Measurements from ENCODE around the gene NFIA.

The NFIA gene

DNA sequence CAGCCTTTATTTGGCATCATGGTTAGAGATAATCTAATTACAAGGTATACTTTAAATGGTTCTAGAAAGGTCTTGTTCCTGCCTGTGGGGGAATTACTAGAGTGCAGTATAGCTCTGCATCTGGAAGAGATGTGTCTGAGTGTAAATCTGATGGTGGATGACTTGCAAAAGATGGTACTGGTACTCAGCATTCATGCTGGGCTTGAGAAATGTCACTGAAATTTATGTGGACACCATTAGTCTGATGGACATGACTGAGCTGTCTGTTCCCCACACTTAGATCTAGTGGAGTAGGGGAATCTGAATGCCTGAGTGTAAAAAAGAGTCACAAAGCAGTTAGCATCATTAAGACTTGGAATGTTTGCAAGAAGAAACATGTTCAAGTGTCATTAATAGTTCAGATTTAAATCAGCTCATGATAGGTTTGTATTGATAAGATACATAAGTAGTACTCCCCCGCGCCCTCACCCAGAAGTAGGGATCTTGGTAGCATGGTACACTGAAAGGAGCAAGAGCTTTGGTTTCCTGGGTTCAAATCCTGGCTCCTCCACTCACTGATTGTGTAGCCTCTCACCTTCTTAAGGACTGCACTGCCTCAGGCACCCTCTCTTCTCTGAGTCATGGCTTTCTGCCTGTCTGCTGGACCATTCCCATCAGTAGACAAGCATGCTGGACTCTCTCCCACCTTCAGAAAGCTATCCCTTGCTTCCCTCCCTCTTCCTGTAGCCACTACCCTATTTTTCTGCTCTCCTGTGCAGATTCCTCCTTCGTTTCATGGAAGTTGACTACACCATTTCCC is 292.9 kb downstream of the NFIA start:
- Histone ChIP-seq H3K18ac (ENCODE audit: low read length) (no peak overlapping the region), H3K9me3 (ENCODE audit: insufficient read depth, low read depth, low read length) (no peaks in the 10 kb centered on the region), H3K14ac (ENCODE audit: low read length) (no peak overlapping the region), H2AK5ac (ENCODE audit: low read length) (no peak overlapping the region), H4K91ac (ENCODE audit: low read depth, low read length) (no peak overlapping the region), H3K79me1 (ENCODE audit: low read length) (no peaks in the 10 kb centered on the region), H3K79me2 (ENCODE audit: control insufficient read depth, insufficient read depth, low read length, poor library complexity) (no peaks in the 10 kb centered on the region), H3K9ac (ENCODE audit: low read length) (no peak overlapping the region), H3K4ac (ENCODE audit: low read depth, low read length) (no peak overlapping the region), H3K4me2 (ENCODE audit: low read length) (no peak overlapping the region), H3K4me1 (ENCODE audit: control insufficient read depth in 1 of 2, insufficient read depth in 2 of 2, low read length in 2 of 2) (no peaks in the 10 kb centered on the region), H2BK12ac (ENCODE audit: low read length) (no peak overlapping the region), H3K27ac (ENCODE audit: low read depth, low read length) (no peak overlapping the region), H2AFZ (ENCODE audit: insufficient read depth, low read length, poor library complexity) (no peak overlapping the region), H4K12ac (ENCODE audit: low read depth, low read length) (no peak overlapping the region), H3K4me3 (ENCODE audit: low read depth, low read length) (no peak overlapping the region), H3K27me3 (ENCODE audit: insufficient read depth, low read length) (no peaks in the 10 kb centered on the region), H4K8ac (ENCODE audit: low read depth, low read length) (no peak overlapping the region), H2BK5ac (ENCODE audit: low read depth, low read length, poor library complexity) (no peak overlapping the region), H2BK120ac (ENCODE audit: insufficient read depth, low read length, poor library complexity) (no peak overlapping the region), H3K36me3 (ENCODE audit: control insufficient read depth in 1 of 2, insufficient read depth in 2 of 2, low read length in 2 of 2) (no peaks in the 10 kb centered on the region), H3K23ac (ENCODE audit: low read length) (no peak overlapping the region)
- DNase-seq: peak; percentile 10 to 25
- no CpG with 5 or more reads among the region's 3 CpGs for WGBS (ENCODE audit: extremely low coverage, insufficient coverage, insufficient read length)

DNA sequence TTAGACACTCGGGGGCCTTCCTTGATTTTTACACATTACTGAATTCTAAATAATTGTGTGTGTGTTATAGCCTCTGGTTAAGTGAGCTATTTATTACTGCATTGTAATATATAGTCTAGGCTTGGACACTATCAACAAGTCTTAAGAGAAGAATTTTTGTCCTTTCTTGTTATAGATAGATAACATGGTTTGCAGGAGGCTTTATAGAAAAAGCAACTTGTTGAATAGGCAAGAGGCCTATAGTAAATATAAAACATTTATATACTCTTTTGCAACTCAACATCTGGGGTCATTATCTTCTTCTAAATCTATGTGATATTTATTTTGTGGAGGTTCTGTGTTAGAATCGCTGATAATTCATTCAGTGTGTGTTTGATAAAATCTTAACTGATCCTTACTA is 293.8 kb downstream of the NFIA start:
- H3K4me2 ChIP-seq (ENCODE audit: low read length): no peak overlapping the region
- no peak overlapping the region for H2AFZ ChIP-seq (ENCODE audit: insufficient read depth, low read length, poor library complexity)
- H4K91ac ChIP-seq (ENCODE audit: low read depth, low read length): no peak overlapping the region
- H2BK5ac ChIP-seq (ENCODE audit: low read depth, low read length, poor library complexity): no peak overlapping the region
- no peaks in the 10 kb centered on the region for H3K27me3 ChIP-seq (ENCODE audit: insufficient read depth, low read length)
- H3K4me3 ChIP-seq (ENCODE audit: low read depth, low read length): no peak overlapping the region
- no peaks in the 10 kb centered on the region for H3K79me2 ChIP-seq (ENCODE audit: control insufficient read depth, insufficient read depth, low read length, poor library complexity)
- no peak overlapping the region for H3K23ac ChIP-seq (ENCODE audit: low read length)
- no peaks in the 10 kb centered on the region for H3K36me3 ChIP-seq (ENCODE audit: control insufficient read depth in 1 of 2, insufficient read depth in 2 of 2, low read length in 2 of 2)
- H3K18ac ChIP-seq (ENCODE audit: low read length): no peak overlapping the region
- H3K27ac ChIP-seq (ENCODE audit: low read depth, low read length): no peak overlapping the region
- H2AK5ac ChIP-seq (ENCODE audit: low read length): no peak overlapping the region
- no peak overlapping the region for H3K9ac ChIP-seq (ENCODE audit: low read length)
- no peaks in the 10 kb centered on the region for H3K79me1 ChIP-seq (ENCODE audit: low read length)
- no peak overlapping the region for H4K8ac ChIP-seq (ENCODE audit: low read depth, low read length)
- H3K9me3 ChIP-seq (ENCODE audit: insufficient read depth, low read depth, low read length): no peaks in the 10 kb centered on the region
- H2BK120ac ChIP-seq (ENCODE audit: insufficient read depth, low read length, poor library complexity): no peak overlapping the region
- no peak overlapping the region for H3K14ac ChIP-seq (ENCODE audit: low read length)
- no CpG with 5 or more reads among the region's 2 CpGs for WGBS (ENCODE audit: extremely low coverage, insufficient coverage, insufficient read length)
- H3K4ac ChIP-seq (ENCODE audit: low read depth, low read length): no peak overlapping the region
- no peaks in the 10 kb centered on the region for H3K4me1 ChIP-seq (ENCODE audit: control insufficient read depth in 1 of 2, insufficient read depth in 2 of 2, low read length in 2 of 2)
- DNase-seq: no peak
- no peak overlapping the region for H4K12ac ChIP-seq (ENCODE audit: low read depth, low read length)
- H2BK12ac ChIP-seq (ENCODE audit: low read length): no peak overlapping the region

DNA sequence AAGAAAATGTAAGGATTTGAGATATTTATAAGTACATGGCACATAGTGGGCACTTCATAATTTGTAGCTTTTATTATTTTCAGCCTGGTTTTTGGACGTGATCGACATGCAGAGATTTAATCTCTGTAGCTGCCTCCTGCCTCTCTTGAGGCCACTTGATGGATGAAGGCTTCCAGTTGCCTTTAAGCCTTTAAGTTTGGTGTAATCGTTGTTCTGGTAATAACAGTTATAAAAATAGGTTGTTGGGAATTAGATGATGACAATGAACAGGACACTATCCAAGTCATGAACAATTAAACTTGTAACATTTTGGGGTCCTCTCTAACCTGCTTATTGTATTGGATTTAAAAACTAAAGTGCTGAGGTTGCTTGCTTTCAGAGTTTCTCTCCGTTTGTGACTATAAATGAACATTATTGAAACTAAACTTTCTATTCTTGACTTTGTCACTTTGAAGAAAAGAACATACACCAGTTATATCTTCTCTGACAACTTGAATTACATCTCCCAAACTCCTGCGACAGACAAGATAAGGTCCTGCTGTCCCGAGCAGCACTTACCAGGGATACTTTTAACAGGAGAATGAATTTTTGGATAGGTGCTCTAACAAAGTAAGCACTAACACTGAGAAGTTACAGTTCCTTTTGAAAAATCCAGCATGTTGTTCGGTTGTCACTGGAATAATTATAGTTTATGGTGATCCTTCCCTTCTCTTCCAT is 295.0 kb downstream of the NFIA start:
- Histone ChIP-seq H3K23ac (ENCODE audit: low read length) (no peak overlapping the region), H4K12ac (ENCODE audit: low read depth, low read length) (no peak overlapping the region), H2BK12ac (ENCODE audit: low read length) (no peak overlapping the region), H3K4ac (ENCODE audit: low read depth, low read length) (no peak overlapping the region), H2BK120ac (ENCODE audit: insufficient read depth, low read length, poor library complexity) (no peak overlapping the region), H2AFZ (ENCODE audit: insufficient read depth, low read length, poor library complexity) (no peak overlapping the region), H3K9ac (ENCODE audit: low read length) (no peak overlapping the region), H3K79me2 (ENCODE audit: control insufficient read depth, insufficient read depth, low read length, poor library complexity) (no peaks in the 10 kb centered on the region), H3K4me3 (ENCODE audit: low read depth, low read length) (no peak overlapping the region), H3K9me3 (ENCODE audit: insufficient read depth, low read depth, low read length) (no peaks in the 10 kb centered on the region), H3K14ac (ENCODE audit: low read length) (no peak overlapping the region), H4K8ac (ENCODE audit: low read depth, low read length) (no peak overlapping the region), H3K79me1 (ENCODE audit: low read length) (no peaks in the 10 kb centered on the region), H2AK5ac (ENCODE audit: low read length) (no peak overlapping the region), H3K18ac (ENCODE audit: low read length) (no peak overlapping the region), H2BK5ac (ENCODE audit: low read depth, low read length, poor library complexity) (no peak overlapping the region), H3K4me1 (ENCODE audit: control insufficient read depth in 1 of 2, insufficient read depth in 2 of 2, low read length in 2 of 2) (no peaks in the 10 kb centered on the region), H3K27me3 (ENCODE audit: insufficient read depth, low read length) (no peaks in the 10 kb centered on the region), H3K4me2 (ENCODE audit: low read length) (no peak overlapping the region), H3K36me3 (ENCODE audit: control insufficient read depth in 1 of 2, insufficient read depth in 2 of 2, low read length in 2 of 2) (no peaks in the 10 kb centered on the region), H3K27ac (ENCODE audit: low read depth, low read length) (no peak overlapping the region), H4K91ac (ENCODE audit: low read depth, low read length) (no peak overlapping the region)
- DNase-seq: no peak
- WGBS (ENCODE audit: extremely low coverage, insufficient coverage, insufficient read length): no CpG with 5 or more reads among the region's 7 CpGs

DNA sequence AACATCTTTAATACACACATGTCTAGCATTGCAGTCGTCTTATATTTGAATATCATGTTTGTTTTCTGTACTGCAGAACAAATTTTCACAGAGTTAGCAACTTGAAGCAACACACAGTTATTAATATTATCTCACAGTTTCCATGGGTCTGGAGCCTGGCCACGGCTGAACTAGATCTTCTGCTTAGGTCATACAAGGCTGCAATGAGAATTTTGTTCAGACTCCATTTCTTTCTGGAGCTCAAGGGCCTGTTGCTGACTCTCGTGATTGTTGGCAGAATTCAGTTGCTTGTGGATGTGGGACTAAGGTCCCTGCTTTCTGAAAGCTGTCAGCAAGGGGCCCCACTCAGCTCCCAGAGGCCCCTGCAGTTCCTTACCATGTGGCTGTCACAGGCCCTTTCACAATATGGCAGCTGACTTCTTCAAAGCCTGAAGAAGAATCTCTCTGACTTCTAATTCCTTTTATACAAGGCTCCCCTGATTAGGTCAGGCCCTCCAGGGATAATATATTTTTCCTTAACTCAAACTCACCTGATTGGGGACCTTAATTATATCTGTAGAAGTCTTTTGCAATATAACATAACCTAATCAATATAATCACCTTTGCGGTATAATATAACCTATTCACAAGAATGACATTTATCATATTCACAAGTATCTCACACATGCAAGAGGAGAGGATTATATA is 296.3 kb downstream of the NFIA start:
- Histone ChIP-seq H2BK12ac (ENCODE audit: low read length) (no peak overlapping the region), H3K18ac (ENCODE audit: low read length) (no peak overlapping the region), H3K27me3 (ENCODE audit: insufficient read depth, low read length) (no peaks in the 10 kb centered on the region), H4K91ac (ENCODE audit: low read depth, low read length) (no peak overlapping the region), H3K4me3 (ENCODE audit: low read depth, low read length) (no peak overlapping the region), H2BK120ac (ENCODE audit: insufficient read depth, low read length, poor library complexity) (no peak overlapping the region), H3K9me3 (ENCODE audit: insufficient read depth, low read depth, low read length) (no peaks in the 10 kb centered on the region), H3K14ac (ENCODE audit: low read length) (no peak overlapping the region), H3K23ac (ENCODE audit: low read length) (no peak overlapping the region), H3K36me3 (ENCODE audit: control insufficient read depth in 1 of 2, insufficient read depth in 2 of 2, low read length in 2 of 2) (no peaks in the 10 kb centered on the region), H3K9ac (ENCODE audit: low read length) (no peak overlapping the region), H3K4ac (ENCODE audit: low read depth, low read length) (no peak overlapping the region), H4K8ac (ENCODE audit: low read depth, low read length) (no peak overlapping the region), H2AFZ (ENCODE audit: insufficient read depth, low read length, poor library complexity) (no peak overlapping the region), H3K27ac (ENCODE audit: low read depth, low read length) (no peak overlapping the region), H3K79me1 (ENCODE audit: low read length) (no peaks in the 10 kb centered on the region), H3K79me2 (ENCODE audit: control insufficient read depth, insufficient read depth, low read length, poor library complexity) (no peaks in the 10 kb centered on the region), H4K12ac (ENCODE audit: low read depth, low read length) (no peak overlapping the region), H2AK5ac (ENCODE audit: low read length) (no peak overlapping the region), H3K4me1 (ENCODE audit: control insufficient read depth in 1 of 2, insufficient read depth in 2 of 2, low read length in 2 of 2) (no peaks in the 10 kb centered on the region), H2BK5ac (ENCODE audit: low read depth, low read length, poor library complexity) (no peak overlapping the region), H3K4me2 (ENCODE audit: low read length) (no peak overlapping the region)
- no peak for DNase-seq
- WGBS (ENCODE audit: extremely low coverage, insufficient coverage, insufficient read length): no CpG with 5 or more reads among the region's 4 CpGs

Data from trophoblast cell (in vitro differentiated cells and primary cell).